ENCODE data around the gene PARD3.

PARD3 gene

DNA sequence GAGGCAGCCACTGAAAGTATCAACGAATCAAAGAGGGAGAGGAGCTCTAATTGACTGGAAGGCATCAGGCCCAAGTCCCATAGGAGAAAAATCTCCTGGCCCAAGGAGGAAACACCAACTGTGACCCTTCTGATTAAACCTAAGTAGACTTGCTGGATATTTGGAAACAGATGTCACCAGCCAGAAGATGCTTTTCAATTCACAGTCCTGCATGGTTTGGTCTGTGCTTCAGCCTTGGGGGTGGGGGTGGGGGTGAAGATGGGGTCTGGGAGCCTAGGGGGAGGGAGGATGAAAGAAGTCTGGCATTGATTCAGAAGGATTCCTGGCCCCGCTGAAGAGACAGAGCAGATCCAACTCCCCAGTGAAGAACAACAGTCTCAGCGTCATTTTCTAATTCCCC, 623.7 kb downstream of the PARD3 start:
- no peak for DNase-seq

DNA sequence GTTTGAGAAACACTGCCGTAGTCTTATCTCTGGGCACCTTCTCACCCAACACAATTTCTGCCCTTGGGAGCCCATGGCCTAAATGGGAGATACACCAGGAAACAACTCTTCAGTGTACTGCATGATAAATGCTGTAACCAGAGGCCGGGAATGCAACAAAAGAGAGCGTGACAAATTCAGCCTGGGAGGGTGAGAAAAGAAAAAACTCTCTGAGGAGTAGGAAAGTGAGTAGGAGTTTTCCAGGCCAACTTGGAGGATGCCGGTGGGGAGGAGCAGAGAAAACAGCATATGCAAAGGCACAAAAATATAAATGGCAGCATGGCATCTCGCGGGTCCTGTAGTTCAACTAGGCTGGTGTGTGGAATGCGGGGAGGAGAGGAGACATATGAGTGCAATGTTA, 624.5 kb downstream of the PARD3 start:
- no peak for DNase-seq

DNA sequence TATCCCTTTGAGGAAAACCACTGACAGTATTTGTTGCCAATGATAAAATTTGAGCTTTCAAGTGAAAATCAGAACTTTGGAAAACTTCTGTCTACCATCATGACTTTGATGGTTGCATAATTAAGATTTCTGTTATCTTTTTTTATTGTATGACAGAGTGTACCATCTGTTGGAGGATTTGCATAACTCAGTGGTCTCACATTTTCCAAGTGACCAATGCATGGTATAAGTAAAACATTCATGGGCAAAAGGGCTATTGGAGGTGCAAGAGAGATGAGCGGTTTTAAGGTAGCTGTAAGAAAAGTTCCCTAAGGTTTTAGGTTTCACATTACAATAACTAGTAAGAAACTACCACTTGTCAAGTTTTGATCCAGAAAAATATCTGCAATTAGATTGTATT, 625.3 kb downstream of the PARD3 start:
- DNase-seq, result no peak

DNA sequence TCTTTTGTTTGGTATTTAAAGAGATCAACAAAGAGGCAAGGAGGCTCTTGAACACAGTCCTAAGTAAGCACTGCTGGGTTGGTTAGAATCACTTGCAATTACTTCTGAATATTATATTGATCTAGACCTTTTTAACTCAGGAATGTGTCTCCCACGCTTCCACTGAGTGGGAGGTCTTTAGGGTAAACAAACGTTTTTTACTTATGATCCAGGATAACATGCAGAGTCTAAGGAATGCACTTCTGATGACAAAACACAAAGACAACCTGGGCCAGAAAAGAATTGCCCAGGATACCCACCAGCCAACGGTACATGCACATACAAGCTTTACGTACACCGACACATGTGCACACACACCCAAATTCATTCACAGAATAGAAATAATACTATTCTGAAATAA, 626.9 kb downstream of the PARD3 start:
- DNase-seq, result no peak

DNA sequence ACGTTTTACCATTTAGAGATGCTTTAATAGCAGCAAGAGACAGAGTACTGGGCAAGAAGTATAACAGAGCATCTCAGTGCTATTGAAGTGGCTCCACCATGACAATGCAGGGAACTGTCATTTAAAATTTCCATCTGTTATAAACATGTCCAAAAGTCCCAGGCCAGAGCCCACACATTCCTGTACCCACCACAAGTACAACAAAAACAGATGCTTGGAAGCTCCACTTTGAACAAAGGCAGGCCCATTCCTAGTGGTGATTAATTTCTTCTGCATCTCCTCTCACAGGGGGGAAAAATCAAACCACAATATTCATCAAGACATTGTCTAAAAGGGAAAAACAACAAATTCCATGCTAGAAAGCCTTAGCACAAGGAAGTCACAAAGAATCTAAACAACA, 627.9 kb downstream of the PARD3 start:
- DNase-seq, result no peak

DNA sequence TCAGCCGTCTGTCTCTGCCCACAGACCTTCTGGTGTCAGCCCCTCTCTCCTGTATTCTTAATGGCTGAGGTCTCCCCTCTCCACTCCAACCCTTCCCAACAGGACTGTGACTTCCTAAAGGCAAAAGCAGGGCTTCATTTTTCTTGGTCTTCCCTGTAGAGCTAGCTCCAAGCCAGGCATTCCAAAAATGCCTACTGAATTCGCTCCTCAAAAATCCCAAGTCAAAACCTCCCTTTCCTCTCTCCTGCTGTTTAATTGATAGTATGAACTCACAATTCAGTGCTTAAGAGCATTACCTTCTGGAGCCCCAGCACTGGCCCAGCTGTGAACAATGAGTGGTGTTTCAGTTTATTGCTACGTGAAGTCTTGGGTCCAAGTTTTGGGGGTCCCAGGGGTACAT, 628.4 kb downstream of the PARD3 start:
- DNase-seq, result no peak

DNA sequence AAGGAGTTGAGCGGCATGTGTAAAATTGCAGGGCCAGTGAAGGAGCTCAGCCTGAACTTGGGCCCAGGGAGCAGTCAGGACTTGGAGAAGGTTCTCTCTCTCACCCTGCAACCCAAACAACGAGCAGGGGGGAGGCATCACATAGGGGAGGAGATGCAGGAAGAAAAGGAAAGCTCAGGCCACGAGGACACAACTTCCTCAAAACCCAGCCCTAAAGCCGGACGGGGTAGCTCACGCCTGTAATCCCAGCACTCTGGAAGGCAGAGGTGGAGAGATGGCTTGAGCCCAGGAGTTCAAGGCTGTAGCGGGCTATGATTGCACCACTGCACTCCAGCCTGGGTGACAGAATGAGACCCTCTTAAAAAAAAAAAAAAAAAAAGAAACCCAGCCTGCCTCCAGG, 629.1 kb downstream of the PARD3 start:
- DNase-seq, result no peak

DNA sequence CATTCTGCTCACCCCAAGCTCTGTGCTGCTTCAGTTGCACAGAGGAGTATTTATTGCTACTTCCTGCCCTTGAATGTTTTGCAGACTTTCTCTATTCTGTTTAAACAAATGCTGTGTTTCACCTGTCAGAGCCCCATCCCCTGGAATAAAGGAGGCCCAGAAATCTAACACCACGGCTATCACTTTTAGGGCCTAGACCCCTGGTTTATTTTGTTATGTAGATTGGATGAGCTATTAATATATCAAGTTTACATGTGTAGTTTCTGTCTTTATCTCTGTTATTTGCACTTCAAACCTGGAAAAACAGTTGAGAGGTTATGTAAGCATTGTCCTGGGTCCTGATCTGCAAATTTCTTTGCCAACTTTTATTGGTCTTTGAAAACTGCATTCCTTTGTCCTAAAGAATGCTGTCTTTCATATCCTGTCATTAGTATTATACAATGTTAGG, 630.1 kb downstream of the PARD3 start:
- no peak for DNase-seq

DNA sequence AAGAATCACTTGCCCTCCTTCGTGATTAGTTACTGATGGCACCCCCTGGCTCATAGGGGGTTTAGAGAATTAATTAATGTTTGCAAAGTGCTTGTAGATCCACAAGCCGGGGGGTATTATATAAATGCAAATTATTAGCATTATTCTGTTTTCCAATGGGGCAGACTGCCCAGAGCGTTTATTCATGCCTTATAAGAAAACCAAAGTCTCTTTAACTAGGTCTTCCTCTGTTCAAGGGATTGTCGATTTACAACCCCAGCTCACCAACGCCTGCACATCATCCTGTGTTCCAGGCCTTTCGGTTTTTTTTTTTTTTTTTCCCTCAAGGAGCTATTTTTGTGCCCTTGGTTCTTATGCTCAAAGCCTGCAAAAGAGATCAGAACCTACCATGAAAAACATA, 630.7 kb downstream of the PARD3 start:
- DNase-seq, result no peak

DNA sequence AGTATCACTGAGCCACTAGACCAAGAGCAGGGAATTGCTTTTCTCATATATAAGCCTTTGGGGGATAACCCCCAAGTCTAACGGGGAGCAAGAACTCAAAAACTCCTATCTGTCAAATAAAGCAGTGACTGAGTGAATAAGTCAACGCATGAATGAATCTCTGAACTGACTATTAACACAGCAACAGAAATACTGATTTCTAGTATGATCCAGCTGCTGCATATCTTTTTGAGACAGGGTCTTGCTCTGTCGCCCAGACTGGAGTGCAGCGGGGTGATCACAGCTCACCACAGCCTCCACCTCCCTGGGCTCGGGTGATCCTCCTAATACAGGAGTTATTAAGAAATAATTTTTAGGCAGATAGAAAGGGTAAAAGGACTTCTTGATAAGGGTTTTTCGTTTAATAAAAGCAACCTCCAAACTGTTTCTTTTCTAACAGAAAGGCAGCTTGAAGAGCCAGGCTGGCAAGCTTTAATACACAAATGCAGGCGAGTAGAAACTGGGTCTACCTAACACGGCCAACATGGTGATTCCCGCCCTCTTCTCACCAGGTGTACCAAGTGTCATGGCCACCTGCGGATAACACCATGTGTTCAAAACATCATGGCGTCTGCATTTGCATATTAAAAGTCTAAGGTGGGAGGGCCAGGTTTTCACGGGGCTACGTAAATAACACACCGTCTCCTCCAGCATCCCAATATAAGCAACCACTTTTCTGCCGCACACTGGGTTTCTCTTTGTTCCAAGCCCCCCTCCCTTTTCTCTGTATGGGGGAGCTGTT, 631.9 kb downstream of the PARD3 start:
- no peak for DNase-seq

DNA sequence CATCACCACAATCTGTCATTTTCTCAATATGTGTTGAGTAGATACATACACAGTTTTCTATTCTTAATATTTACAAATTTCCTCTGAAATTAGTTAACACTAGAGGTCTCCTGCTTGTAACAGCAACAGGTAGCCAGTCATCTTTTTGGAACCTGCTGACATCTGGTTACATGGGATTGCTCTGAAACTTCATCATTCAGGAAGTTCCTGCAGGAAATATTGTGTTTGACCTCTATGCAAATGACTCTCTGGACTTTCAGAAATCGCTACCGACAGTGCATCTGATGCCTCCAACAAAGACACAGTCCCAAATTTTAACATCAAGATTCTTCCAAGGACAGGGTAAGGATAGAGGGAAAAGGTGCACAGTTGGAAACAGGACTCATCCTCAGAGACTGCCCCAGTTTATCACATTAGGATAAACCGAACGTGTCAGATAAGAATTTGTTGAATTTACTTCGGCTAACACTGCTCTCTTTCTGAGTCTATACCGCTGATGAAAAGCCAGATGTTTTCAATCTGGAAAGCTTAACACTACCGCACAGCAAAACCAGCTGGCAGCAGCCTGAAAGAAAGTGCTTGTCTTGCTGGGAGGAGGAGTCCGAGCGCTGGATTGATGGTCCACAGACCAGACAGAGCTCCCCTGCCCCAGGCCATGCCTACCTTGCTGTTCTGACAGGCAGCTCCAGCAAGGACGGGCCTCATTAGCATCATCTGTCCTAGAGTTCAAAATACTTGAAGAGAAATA, 633.4 kb downstream of the PARD3 start:
- no peak for DNase-seq

DNA sequence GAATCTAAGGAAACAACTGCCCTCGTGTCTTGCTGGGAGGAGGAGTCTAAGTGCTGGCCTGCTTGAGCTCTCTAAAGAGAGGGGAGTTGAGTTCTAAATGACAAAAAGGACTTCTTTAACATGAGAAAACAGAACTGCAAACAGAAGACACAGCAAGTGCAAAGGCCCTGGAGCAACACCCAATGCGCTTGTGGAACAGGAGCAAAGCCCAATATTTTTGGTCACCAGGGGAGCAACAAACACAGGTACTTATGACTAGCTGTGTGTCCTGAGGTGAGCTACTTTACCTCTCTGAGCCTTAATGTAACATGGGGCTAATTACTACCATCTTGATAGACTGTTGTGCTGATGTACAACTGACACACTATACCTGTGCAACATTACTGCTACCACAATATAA, 634.3 kb downstream of the PARD3 start:
- no peak for DNase-seq

DNA sequence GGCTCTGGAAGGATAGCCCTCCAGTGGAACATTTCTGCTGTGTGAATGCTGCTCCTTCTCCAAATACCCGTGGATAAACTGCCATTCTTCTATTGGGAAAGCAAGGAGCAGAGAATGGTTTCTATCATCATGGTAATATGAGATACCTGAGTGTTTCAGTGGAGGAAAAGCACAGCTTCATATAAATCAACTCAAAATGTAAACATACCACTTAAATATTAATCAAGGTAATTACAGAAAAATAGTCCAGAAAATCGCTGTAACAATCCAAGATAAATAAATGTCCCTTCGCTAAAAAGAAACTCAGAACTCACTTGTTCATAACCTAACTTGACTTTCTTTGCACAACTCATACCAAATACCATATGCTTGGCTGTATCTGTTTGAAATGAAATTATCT, 635.8 kb downstream of the PARD3 start:
- no peak for DNase-seq

DNA sequence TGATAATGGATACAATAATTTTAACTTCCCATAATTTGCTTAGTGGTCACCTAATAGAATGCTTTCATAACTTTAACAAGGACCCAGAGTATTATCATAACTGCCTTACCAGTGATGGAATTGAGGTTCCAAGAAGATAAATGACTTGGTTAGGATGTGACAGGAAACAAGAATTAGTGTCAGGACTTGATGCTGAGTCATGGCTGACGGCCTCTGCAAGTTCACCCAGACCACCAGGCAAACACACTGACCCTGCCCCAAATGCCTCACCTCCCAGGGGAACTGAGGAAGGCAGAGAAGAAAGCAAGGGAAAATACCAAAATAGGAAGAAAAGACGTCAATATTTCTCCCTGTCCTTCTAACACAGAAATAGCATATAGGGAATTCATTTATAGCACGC, 636.3 kb downstream of the PARD3 start:
- DNase-seq, result no peak

DNA sequence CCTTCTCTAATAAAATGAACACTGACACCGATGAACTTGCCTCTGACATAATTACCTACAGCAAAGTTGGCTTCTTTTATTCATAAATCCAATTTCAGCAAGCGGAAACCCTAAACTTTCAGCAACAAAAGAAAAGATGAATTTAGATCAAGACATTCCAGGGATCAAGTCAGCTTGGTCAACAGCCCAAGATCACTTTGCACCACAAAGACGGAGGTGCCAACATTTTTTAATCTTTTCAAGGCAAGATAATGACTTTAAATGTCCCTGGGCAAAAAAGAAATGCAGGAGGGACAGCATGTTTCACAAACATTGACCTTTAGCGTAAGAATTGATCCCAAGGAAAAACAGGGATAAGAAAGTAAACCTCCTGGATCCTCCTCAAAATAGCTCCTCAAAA, 636.9 kb downstream of the PARD3 start:
- no peak for DNase-seq

DNA sequence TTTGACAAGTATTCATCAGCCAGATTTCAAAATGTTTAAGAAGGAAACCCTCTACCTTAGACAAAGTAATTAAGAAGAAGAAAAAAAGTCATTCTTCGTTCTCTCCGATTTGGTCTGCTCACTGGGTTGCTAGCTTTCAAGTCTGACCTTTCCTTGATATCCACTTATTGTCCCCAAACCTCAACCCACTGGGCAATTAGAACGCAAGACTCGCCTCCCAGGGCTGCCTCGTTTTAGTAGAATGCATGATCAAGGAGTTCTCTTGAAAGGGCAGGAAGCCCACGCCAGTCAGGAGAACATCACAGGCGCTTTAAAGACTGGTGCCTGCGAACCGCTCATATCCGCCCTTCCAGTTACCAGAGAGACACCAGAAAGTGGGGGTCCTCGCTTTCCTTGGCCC, 637.7 kb downstream of the PARD3 start:
- no peak for DNase-seq

DNA sequence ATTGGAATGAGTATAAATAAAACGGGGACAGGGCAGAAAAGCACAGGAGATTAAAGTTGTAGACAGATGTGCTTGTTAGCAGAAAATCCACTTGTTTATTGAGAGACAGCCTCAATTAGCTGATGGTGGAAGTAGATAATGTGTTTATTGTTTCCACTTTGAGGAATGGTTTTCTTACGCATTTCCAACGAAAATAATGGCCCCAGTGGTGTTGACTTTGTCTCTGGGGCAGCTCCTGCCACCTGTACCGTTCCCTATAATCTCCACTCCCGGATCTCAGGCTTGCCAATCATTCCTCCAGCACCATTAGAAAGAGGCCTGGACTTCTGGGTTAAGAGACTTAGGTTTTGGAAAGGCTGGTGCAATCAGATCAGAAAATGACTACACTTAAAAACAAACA, 638.7 kb downstream of the PARD3 start:
- no peak for DNase-seq

DNA sequence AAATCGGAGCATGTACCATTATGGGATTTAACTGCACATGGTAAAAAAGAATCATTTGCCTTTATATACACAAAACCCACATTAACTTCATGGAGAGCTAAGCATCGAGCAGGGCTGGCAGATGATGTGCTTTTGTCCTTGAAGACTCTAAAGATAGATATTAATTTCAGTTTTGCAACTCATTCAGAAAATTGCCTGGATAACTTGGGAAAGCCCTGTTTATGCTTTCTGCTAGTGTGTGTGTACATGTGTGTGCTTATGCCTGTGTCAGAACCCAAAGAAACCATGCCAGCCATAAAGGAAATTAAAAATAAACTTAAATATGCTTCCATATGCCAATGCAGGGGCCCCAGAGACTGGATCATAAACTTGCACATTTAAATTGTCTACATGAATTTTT, 640.0 kb downstream of the PARD3 start:
- DNase-seq, result no peak

DNA sequence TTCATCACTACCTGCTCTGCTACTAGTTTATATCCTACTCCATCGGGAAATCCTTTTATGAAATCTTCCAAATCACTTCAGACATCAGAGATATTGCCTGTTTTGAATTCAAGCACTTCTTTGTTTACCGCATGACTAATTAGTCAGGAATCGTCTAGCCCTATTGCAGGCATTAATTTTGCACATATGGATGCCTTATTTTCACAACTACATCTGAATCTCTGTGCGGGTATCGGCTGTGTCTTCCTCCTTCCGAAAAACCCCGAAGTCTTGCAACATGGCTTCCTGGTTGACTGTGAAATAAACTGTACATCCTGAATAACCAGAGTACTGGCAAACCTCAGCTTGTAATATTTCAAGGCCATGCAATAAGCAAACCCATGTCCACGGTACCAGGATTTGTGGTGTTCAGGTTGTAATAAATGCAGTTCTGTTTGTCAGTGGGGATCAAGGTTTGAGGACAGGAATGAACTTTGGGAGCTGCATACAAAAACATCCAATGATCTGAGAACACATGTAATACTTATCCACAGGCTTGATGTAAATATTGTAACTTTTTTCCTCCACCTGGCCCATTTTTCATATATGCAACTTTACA, 642.1 kb downstream of the PARD3 start:
- peak in 1 of 2 donors; percentile 12 for DNase-seq

DNA sequence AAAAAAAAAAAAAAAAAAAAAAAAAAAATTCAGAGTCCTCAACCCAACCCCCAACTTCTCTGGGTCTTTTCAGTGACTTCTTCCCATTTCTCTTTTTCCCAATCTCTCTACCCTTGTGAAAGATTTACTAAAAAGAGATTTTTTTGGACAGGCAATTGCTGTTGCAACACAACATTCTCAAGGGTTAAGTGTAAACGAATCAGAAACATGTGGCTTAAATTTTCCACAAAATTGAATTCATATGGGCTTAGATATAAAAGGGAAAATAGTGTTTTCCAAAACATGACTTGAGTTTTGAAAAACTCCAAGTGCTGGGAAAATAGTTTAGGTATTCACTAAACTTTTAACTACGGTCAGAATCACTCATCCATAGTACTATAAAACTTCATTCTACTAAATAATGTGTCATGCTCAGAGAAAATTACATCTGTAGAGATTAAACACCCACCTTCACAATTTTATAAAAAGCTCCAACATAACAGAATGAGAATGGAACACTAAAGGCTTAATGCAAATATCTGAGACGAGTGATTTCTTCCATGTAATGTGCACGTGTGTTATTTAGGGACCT, 643.1 kb downstream of the PARD3 start:
- DNase-seq, result no peak

DNA sequence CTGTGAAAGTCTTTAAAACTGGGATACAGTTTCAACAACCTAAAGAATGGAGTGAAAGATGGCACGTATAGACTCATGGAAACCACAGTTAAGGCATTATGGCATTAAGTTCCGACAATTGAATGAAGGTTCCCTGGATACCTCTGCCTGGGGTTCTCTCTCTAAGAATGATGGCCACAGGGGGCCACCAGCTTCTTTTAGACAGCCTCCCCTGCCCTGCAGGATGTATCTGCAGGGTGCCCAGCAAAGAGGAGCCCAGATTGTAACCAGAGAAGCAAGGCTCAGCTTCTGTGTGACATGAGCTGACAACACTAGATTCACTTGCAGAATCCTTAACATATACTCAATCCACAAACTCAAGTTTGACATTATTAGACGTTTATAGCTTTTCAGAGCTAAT, 645.4 kb downstream of the PARD3 start:
- no peak for DNase-seq

DNA sequence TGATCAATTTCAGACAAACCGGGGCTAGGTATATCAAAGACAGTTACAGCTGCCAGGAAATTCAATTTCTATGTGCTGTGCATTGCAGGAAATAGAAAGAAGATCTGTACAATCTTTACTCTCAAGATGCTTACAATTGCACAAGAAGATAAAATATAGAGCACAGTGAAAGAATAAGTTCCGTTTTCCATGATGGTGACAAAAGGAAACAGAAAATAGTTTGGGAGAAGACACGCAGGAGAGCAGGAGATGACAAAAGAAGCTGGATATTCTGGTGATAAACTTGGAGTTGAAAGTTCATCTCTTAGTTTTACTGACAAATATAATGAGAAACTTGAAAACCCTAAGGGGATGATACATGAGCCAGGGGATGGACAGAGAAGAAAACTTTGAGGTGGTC, 646.0 kb downstream of the PARD3 start:
- DNase-seq, result no peak

DNA sequence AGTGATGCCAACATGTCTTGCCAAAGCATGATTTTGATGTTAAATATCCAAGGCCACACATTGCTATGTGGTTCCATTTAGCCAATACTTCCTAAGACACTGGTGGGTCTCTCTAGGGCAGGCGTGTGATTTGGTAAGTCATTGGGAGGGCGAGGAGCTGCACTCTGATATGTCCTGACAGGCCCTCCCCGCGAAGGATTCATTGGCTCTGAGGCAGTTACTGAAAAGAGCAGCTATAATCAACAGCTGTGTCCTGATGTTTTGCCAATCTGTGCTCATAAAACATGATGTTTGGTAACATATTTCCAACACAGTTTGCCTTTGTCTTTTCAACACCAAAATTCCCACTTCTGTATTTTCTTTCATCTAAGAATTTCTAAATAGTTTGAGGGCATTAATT, 646.7 kb downstream of the PARD3 start:
- no peak for DNase-seq

DNA sequence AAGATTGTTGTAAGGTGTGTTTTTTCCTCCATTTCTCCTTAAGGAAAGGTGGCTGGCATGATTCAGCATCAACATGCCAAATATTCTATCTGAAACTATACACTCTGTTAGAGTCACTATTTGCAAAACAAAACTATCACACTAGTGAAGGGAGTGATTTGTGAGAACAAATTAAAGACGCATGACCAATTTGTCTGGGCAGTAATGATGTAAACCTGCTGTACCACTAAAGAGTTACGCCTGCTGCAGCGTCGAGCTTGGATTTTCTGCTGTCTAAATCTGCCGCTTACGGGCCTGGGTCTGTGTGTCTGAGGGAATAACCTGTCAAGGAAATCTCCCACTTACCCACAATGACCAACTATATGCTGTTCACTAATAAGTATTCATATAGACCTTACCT, 648.3 kb downstream of the PARD3 start:
- DNase-seq, result no peak
